Activated CD4-positive, alpha-beta T cell treated with anti-CD3 and anti-CD28 coated beads, Interleukin-2, Interleukin-6, amounts not matched to agents 100 ng/mL and 50 ng/mL, durations not matched to agents 16 hours and 8 hours (primary cell): ENCODE results near the gene CDK6.

Experiments used
- DNase-seq: peaks from one replicate; pipeline ENCODE4 v3.0.0-alpha.2; 2020

Gene CDK6

DNA sequence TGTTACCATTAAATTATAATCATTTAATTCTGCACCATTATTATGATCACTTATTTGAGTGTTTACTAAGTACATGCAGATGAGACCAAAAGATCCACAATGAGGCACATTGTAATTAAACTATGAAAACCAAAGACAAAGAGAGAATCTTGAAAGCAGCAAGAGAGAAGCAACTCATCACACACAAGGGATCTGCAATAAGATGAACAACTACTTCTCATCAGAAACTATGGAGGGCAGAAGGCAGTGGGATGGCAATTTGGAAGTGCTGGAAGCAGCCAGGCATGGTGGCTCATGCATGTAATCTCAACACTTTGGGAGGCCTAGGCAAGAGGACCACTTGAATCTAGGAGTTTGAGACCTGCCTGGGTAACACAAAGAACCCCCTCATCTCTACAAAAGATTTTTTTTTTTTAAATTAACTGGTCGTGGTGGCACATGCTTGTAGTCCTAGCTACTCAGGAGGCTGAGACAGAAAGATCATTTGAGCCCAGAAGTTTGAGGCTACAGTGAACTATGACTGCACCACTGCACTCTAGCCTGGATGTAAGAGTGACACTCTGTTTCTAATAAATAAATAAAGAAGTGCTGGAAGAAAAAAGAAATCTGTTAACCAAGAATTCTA, 47.7 kb downstream of the CDK6 start:
- no peak for DNase-seq

- no peak for DNase-seq
Measured at GRCh38 chr7:92785923-92786322, 50.5 kb downstream of the CDK6 start.

DNA sequence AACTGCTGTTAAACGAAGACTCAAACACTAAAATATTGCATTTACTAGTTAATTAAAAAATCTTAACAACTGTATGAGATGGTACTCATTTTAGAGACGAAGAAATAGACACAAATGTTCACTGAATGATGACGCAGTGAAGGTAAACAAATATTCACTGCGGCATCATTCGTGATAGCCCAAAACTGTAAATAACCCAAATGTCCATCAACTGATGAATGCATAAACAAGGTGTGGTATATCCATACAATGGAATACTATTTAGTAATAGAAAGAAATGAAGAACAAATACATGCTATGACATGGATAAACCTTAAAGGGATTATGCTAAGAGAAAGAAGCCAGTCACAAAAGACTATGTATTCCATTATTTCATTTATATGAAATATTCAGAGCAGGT, 51.4 kb downstream of the CDK6 start:
- DNase-seq: no peak

DNA sequence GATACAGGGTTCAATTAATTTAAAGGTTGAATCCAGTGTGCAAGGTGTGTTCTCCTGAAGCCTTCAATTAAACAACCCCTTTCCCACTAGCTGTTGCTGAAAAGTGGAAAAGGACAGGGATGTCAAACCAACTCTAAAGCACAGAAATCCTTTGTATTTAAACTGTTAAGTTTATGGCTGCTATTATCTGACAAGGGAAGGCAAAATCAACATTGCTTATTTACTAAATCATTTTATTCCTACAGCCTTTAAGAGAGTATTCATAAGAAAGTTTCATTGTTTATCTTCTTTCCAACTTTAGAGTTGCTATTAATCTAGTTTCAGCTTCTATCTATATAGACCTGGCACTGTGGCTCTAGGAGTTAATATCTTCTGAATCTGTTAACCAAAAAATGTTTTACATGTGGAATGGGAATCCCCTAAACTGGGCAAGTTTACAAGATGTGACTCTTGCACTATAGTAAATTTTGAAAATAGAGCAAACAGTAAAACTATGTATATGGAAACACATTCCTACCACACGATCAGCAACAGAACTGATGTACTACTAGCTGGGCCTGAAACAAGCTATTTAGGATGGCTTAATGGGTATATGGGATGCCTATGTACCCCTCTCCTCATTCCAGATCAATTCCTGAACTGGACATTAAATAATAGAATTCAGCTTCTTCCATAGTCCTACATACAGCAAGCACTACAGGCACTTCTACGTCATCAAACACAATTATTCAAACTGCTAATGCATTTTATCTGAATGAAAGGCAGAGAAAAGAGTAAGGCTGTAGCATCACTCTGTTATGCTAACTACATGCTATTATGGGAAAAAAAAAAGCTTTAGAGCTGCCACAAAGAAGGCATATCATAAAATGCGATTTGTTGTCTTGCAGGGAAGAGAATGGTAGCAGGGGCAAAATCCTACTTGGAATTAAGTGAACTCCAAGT, 52.8 kb downstream of the CDK6 start:
- no peak for DNase-seq

GRCh38 chr7:92782855-92783254, 53.5 kb downstream of the CDK6 start:
- DNase-seq: no peak

DNA sequence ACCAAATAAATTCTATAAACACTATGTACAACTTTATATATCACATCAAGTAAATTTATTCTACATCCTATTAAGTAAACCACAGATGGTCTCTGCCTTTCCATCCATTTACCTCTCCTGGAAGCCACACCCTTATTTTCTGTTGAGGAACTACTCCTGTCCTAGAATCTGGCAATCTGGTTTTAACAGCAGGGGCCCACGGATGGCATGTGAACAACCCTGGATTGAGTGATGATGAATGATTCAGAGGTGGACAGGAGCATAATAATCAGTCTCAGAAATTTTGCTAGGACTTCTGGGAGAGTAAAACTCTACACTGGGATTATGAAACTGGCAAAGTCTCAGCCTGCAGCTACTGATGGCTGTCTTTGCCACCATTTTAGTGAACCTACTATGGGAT, 54.1 kb downstream of the CDK6 start:
- no peak for DNase-seq

DNA sequence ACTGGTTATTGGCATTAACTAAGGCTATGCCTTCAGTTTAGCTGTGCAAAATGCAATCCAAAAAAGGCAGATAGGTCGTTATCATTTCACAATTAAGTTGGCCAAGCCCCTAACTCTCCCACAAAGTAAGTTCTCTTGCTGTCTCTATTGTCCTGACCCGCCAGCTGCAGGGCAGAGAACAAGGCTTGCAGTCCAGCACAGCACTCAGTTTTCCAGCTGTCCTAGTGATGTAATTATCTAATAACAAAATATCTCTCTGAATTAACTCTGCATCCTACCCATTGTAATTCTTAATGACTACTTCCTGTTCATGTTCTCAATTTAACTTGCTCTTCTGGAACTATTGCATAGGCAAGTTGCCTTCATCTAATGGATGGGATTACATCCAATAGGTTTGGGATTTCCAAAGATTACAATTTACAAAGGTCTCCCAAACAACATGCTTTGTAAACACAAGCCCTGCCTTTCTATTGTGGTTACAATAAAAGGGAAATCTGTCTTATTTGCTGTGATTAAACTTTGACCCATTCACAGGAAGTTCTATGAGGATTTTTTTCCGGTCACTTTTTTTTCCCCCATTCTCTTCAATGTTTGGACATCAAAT, 55.2 kb downstream of the CDK6 start:
- no peak for DNase-seq

GRCh38 chr7:92778972-92779371, 57.4 kb downstream of the CDK6 start:
- no peak for DNase-seq

DNA sequence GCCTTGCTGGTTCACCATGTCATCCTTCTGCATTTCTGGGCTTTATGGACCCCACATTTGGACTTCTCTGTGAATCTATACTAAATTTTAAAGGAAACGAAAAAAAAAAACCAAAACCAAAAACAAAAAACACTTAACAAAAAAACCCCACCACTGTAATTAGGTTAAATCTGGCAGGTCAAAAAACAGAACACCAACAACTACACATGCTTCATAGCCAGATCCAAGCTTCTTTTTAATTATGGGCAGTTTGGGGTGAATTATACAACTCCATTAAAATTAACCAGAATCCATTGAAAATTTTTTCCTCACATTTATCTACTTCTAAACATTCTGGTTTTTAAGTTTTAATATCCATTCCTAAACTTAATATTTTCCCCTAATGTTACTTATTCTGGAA, 58.4 kb downstream of the CDK6 start:
- no peak for DNase-seq

DNA sequence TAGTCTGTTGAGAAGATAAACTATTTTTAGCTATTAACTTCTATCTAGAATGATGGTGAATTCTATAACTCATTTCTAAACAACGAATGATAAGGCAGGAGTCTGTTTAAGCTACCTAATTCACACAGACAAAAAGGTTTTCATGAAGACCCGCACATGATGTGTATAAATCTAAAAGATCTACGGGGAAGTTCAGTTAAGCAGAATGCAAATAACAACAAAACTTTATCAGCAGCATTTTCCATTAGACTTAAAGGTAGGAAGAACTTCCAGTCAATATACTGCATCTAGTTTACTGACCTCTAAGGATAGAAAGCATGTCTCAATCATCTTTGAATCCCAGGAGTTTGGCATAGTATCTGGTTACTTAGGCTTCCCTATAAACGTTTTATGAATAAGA, 62.6 kb downstream of the CDK6 start:
- DNase-seq: no peak

DNA sequence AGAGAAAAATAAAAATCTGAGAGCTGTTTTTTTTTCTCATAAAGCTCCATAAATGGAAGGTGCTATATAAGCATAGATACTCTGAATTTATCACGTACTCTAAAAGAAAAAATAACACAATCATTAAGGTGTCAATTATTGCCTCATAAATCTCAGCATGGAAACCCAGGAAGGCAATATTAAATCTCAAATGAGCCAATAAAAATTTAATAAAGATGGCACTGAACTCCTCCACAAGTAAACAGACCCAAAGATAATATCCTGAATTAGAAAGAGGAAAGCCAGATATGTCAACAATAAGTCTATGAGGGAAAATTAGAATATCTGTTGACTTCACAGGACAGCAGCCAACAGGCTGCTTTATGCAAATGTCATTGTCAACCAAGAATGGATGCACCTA, 66.5 kb downstream of the CDK6 start:
- no peak for DNase-seq

- DNase-seq: no peak
Measured at GRCh38 chr7:92769394-92769699, 67.0 kb downstream of the CDK6 start.

DNA sequence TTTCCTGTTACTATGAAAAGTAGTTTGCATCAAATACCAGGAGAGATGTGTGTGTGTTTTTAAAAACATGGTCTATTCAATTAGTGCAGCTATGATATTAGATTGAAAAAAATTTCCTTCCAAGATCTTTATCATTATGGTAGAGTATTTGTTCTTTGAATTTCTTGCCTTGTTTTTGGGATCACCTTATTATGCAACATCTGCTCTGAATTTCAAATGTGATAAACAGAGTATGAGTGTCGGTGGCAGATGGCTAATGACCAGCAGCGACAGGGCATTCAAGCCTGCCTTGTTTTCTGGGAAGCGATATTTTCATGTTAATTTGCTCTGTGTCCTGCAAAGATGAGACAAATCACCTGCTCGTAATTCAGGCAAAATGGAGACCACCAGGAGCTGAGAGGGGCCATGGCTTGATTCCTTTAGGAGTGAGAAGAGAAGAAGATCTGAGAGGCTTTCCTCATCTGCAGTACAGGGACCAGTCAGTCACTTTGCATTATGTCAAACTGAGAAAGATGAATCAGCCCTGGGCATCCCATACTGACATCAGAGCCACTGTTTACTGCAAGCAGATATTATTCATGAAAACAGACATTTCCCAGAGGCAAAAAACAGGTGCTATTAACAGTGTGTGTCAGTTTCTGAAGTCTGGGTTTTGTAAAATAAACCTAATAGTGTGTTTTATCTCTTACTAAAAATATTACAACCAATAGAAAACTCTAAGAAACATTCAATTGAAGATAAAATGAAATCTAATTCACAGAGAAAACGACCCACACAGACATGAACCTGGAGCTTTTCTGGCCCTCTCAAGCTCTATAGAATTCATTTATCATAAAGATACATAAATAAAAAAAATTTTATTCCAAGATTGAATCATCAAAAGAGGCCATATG, 67.6 kb downstream of the CDK6 start:
- DNase-seq: peak; percentile 84

- DNase-seq: no peak
Measured at GRCh38 chr7:92767437-92767836, 68.9 kb downstream of the CDK6 start.

DNA sequence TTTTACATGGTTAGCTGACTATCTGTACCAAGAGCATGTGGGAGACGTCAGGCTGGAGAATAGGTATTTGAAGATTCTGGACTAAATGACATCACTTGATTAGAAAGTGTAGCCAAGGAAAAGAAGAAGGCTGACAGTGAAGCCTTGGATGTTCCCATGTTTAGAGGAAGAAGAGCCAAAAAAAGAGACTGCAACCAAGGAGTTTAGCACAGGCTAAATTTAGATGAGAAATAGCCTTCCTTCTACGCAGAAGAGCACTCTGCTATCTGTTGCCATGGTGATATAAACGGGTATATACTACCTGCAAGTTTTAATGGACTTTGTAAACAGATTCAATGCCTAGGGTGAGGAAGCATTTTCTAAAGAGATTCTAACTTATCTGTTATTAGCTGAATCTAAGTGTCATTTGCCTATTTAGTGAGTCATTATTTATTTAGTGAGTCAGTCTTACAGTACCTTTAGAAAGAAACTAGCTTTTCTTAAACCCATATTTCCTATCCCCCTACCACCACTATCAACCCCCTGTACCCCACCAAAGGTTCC, 69.8 kb downstream of the CDK6 start:
- no peak for DNase-seq

DNA sequence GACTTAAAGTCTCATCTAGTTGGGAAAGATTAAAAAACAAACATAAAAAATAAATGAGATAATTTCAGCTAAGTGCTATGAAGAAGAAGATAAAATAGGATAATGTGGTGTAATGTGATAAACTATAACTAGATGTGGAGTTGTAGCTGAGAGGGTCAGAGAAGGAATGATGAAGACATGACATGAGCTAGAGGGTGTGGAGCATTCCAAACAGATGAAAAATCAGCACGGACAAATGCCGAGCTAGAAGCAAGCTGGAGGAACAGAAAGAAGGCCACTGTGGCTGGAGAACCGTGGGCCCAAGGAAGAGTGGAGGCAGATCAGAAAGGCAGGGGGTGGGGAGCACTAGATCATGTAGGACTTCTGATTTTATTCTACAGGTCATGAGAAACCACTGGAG, 70.6 kb downstream of the CDK6 start:
- no peak for DNase-seq

DNA sequence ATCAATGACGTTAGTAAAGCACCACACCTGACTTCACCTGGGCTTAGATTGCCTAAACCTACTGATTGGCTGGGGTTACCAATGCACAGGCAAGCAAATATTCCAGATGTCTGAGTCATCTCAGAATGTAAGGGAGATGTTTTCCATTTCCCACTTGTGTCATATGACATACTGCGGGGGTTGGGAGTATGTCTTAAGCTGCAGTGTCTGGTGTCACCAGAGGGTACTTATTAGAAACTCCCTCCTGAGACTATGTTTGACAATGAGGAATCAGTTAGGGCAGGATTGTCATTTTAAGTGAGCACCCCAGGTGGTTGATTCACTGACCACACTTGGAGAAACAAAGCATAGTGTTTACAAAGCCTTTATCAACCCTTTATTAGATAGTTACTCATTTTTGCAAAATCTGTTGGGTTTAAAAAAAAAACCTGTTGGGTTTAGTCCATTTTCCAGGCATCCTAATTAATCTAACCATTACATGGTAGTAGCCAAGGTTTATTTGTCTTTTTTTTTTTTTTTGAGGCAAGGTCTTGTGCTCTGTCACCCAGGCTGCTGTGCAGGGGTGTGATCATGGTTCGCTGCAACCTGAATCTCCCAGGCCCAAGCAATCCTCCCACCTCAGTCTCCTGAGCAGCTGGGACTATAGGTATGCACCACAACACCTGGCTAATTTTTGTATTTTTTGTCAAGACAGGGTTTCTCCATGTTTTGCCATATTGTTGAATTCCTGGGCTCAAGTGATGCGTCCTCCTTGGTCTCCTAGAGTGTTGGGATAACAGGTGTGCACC, 72.5 kb downstream of the CDK6 start:
- DNase-seq: no peak

GRCh38 chr7:92762851-92763250, 73.5 kb downstream of the CDK6 start:
- DNase-seq: no peak

GRCh38 chr7:92761391-92762097, 74.8 kb downstream of the CDK6 start:
- DNase-seq: no peak

GRCh38 chr7:92758796-92759431, 77.5 kb downstream of the CDK6 start:
- DNase-seq: no peak
